Measurements from ENCODE around the gene PPM1A. TPM values are rescaled to one million over a fixed set of nuclear protein-coding genes. Genes with fewer than 3 reads are reported as not detected.

Gene PPM1A
- polyA plus RNA-seq, 6 donors from 2014 or later, result 16.4 to 30.5 (median 17.2) TPM

Other genes with a start within 250 kb of the PPM1A start
- 10 to 100 TPM; 11.3 to 26.1 (median 24.5) TPM for gene PCNX4, start 157.3 kb upstream of the PPM1A start, polyA plus RNA-seq (ENCODE audit: low read depth in 6 of 6)
- 100 to 1,000 TPM; 111 to 186 (median 139) TPM for gene DHRS7, start 83.8 kb upstream of the PPM1A start, polyA plus RNA-seq (ENCODE audit: low read depth in 6 of 6)
- not detected for gene C14orf39, start 236.8 kb downstream of the PPM1A start, polyA plus RNA-seq (ENCODE audit: low read depth in 6 of 6)